Breast epithelium (tissue), 4 donors: Measurements from ENCODE around the gene MAST3. TPM values are rescaled to one million over a fixed set of nuclear protein-coding genes. Genes with fewer than 3 reads are reported as not detected.
A peak's percentile ranks its signal among the peaks of the same experiment; 100 is the strongest.

ENCODE experiments used
- DNase-seq, 2 donors: peaks; one replicate each; pipeline ENCODE4 v3.0.0-alpha.2; 2019; ENCODE audit warnings: low spot score in 2 of 2
- H3K27ac ChIP-seq, 2 donors: fragments of 200-600 bp; sonication (generic) in 1 of 2; one replicate each; pipeline ENCODE4 v1.5.1; 2016 to 2019; ENCODE audit warnings: mild to moderate bottlenecking in 1 of 2
- H3K27me3 ChIP-seq, 2 donors: fragments of 200-600 bp; sonication (generic) in 1 of 2; one replicate each; pipeline versions ENCODE4 v1.5.1 to v1.6.0; 2017 to 2019; ENCODE audit warnings: control low read depth in 1 of 2, mild to moderate bottlenecking in 1 of 2
- H3K36me3 ChIP-seq: fragments of 200-600 bp; one replicate; pipeline ENCODE4 v1.5.1; 2019
- H3K4me1 ChIP-seq, 2 donors: fragments of 200-600 bp; sonication (generic); one replicate each; pipeline ENCODE4 v1.5.1; 2016 to 2019; ENCODE audit warnings: control low read depth in 1 of 2
- H3K4me3 ChIP-seq, 3 donors: fragments of 200-600 bp; sonication (generic); 1 replicate in 2 of 3; 2 replicates in 1 of 3; pipeline ENCODE4 v1.5.1; 2016 to 2019; ENCODE audit warnings: mild to moderate bottlenecking in 3 of 3, moderate library complexity in 2 of 3
- H3K9me3 ChIP-seq, 2 donors: fragments of 200-600 bp; sonication (generic) in 1 of 2; one replicate each; pipeline ENCODE4 v1.5.1; 2016 to 2019; ENCODE audit warnings: control low read depth in 1 of 2
- CTCF ChIP-seq, 3 donors: fragments of 450-650 bp; IDR thresholded peaks; one replicate each; pipeline ENCODE4 v1.5.1; 2016 to 2017; ENCODE audit warnings: antibody characterized with exemption in 3 of 3, mild to moderate bottlenecking in 3 of 3, moderate library complexity in 3 of 3
- POLR2A ChIP-seq: fragments of 450-650 bp; IDR thresholded peaks from one replicate; pipeline ENCODE4 v1.6.1; 2016; ENCODE audit warnings: antibody characterized with exemption, mild to moderate bottlenecking, moderate library complexity
- POLR2AphosphoS5 ChIP-seq, 3 donors: sonication (generic); formaldehyde crosslinking; IDR thresholded peaks; one replicate each; pipeline ENCODE4 v1.6.1; 2017; ENCODE audit warnings: antibody characterized with exemption in 3 of 3
- intact Hi-C: fragments of 100-400 bp; cut with DNase I; formaldehyde crosslinking; loops from one replicate; pipeline ENCODE4 v1.15.1; 2023; ENCODE audit warnings: low total_unique reads
- total RNA-seq, 3 donors: library from RNA; depleted of rRNA; stranded (reverse); fragments of >200 nt; gene quantifications; one replicate each; pipeline ENCODE4 v1.1.0, GENCODE V29; 2016

Gene MAST3
- total RNA-seq, 3 donors from 2014 or later, result 5.6 to 8.5 (median 6.2) TPM

- H3K36me3 ChIP-seq, result no peaks in the 10 kb centered on the region
- no peak for DNase-seq
- TF ChIP-seq CTCF (IDR thresholded peaks at IDR 0.05) (no peak), POLR2A (no peak), POLR2AphosphoS5 (IDR thresholded peaks at IDR 0.05) (no peak)
- intact Hi-C loops, result loop anchor here (10.0 kb wide), 1 partner anchor 55 kb away; no protein-coding TSS in a partner anchor
- no peaks in the 10 kb centered on the region for H3K27me3 ChIP-seq
- no peaks in the 10 kb centered on the region for H3K9me3 ChIP-seq
- H3K4me3 ChIP-seq, result peak overlapping the region; percentile 56 to 92 (median 74)
- peak overlapping the region; percentile 13 to 62 for H3K27ac ChIP-seq
- peaks cover 0 to 4% of the 10 kb centered on the region in 2 donors for H3K4me1 ChIP-seq
Observed at GRCh38 chr19:18109733-18110608, 12.4 kb downstream of the MAST3 start.

- Histone ChIP-seq H3K4me1 (peaks cover 0 to 4% of the 10 kb centered on the region in 2 donors), H3K4me3 (peak overlapping the region; percentile 56 to 92 (median 74)), H3K9me3 (no peaks in the 10 kb centered on the region), H3K27ac (no peak overlapping the region), H3K27me3 (no peaks in the 10 kb centered on the region), H3K36me3 (no peaks in the 10 kb centered on the region)
- DNase-seq, result no peak
- TF ChIP-seq CTCF (IDR thresholded peaks at IDR 0.05) (no peak), POLR2A (no peak), POLR2AphosphoS5 (IDR thresholded peaks at IDR 0.05) (no peak)
- intact Hi-C loops, result loop anchor here (10.0 kb wide), 1 partner anchor 54 kb away; no protein-coding TSS in a partner anchor
Observed at GRCh38 chr19:18110609-18111232, 13.1 kb downstream of the MAST3 start.

GRCh38 chr19:18112989-18113478, 15.5 kb downstream of the MAST3 start:
- H3K36me3 ChIP-seq, result no peaks in the 10 kb centered on the region
- no peak overlapping the region for H3K27ac ChIP-seq
- no peak overlapping the region for H3K4me3 ChIP-seq
- peak; percentile 73 to 87 for DNase-seq
- peaks cover 0 to 4% of the 10 kb centered on the region in 2 donors for H3K4me1 ChIP-seq
- H3K9me3 ChIP-seq, result no peaks in the 10 kb centered on the region
- TF ChIP-seq POLR2A, result no peak
- peak; percentile 57 to 82 (median 72) for TF ChIP-seq CTCF (IDR thresholded peaks at IDR 0.05)
- H3K27me3 ChIP-seq, result no peaks in the 10 kb centered on the region
- intact Hi-C loops, result loop anchor here (10.0 kb wide), 1 partner anchor 52 kb away; no protein-coding TSS in a partner anchor

- Histone ChIP-seq H3K36me3 (no peaks in the 10 kb centered on the region), H3K4me1 (peaks cover 0 to 11% of the 10 kb centered on the region in 2 donors), H3K27me3 (no peaks in the 10 kb centered on the region), H3K27ac (no peak overlapping the region), H3K9me3 (no peaks in the 10 kb centered on the region), H3K4me3 (no peak overlapping the region)
- TF ChIP-seq CTCF (IDR thresholded peaks at IDR 0.05) (no peak), POLR2A (no peak), POLR2AphosphoS5 (IDR thresholded peaks at IDR 0.05) (no peak)
- intact Hi-C loops, result loop anchor here (10.0 kb wide), 1 partner anchor 51 kb away; no protein-coding TSS in a partner anchor
- DNase-seq, result no peak
Observed at GRCh38 chr19:18113827-18114226, 16.2 kb downstream of the MAST3 start.
